ENCODE data around the gene IGSF9B. TPM values are rescaled to one million over a fixed set of nuclear protein-coding genes. Genes with fewer than 3 reads are reported as not detected.
A peak's percentile ranks its signal among the peaks of the same experiment; 100 is the strongest.

IGSF9B gene
- total RNA-seq, 1 donor from 2014 or later, result 8.4 TPM

GRCh38 chr11:133930053-133930766, 26.6 kb downstream of the IGSF9B start:
- no peak overlapping the region for H3K27ac Mint-ChIP-seq (ENCODE audit: unreplicated experiment)
- peaks cover 2% of the 10 kb centered on the region for H3K36me3 Mint-ChIP-seq (ENCODE audit: low read depth)
- DNase-seq (ENCODE audit: low spot score), result no peak
- no peak for TF ChIP-seq CTCF (IDR thresholded peaks at IDR 0.05)
- peaks cover 7% of the 10 kb centered on the region for H3K4me1 Mint-ChIP-seq (ENCODE audit: low read depth)
- H3K27me3 Mint-ChIP-seq (ENCODE audit: low read depth), result no peaks in the 10 kb centered on the region
- no peaks in the 10 kb centered on the region for H3K9me3 Mint-ChIP-seq (ENCODE audit: low read depth)
- no peak overlapping the region for H3K4me3 Mint-ChIP-seq (ENCODE audit: unreplicated experiment)

GRCh38 chr11:133929401-133930052, 27.2 kb downstream of the IGSF9B start:
- no peak overlapping the region for H3K4me3 Mint-ChIP-seq (ENCODE audit: unreplicated experiment)
- no peak for DNase-seq (ENCODE audit: low spot score)

GRCh38 chr11:133928628-133929059, 28.1 kb downstream of the IGSF9B start:
- Mint-ChIP-seq H3K36me3 (ENCODE audit: low read depth) (peaks cover 3% of the 10 kb centered on the region), H3K9me3 (ENCODE audit: low read depth) (no peaks in the 10 kb centered on the region), H3K27ac (ENCODE audit: unreplicated experiment) (no peak overlapping the region), H3K4me3 (ENCODE audit: unreplicated experiment) (no peak overlapping the region), H3K4me1 (ENCODE audit: low read depth) (peaks cover 3% of the 10 kb centered on the region), H3K27me3 (ENCODE audit: low read depth) (no peaks in the 10 kb centered on the region)
- DNase-seq (ENCODE audit: low spot score), result no peak
- TF ChIP-seq CTCF (IDR thresholded peaks at IDR 0.05), result no peak

More at GRCh38 chr11:133929401-133930052, 27.2 kb downstream of the IGSF9B start:
- no peaks in the 10 kb centered on the region for H3K9me3 Mint-ChIP-seq (ENCODE audit: low read depth)
- H3K4me1 Mint-ChIP-seq (ENCODE audit: low read depth), result peaks cover 3% of the 10 kb centered on the region
- no peaks in the 10 kb centered on the region for H3K27me3 Mint-ChIP-seq (ENCODE audit: low read depth)
- H3K36me3 Mint-ChIP-seq (ENCODE audit: low read depth), result no peaks in the 10 kb centered on the region
- H3K27ac Mint-ChIP-seq (ENCODE audit: unreplicated experiment), result no peak overlapping the region
- TF ChIP-seq CTCF (IDR thresholded peaks at IDR 0.05), result no peak

GRCh38 chr11:133927690-133928627, 28.8 kb downstream of the IGSF9B start:
- no peak overlapping the region for H3K27ac Mint-ChIP-seq (ENCODE audit: unreplicated experiment)
- peak; percentile 85 for TF ChIP-seq CTCF (IDR thresholded peaks at IDR 0.05)
- H3K4me3 Mint-ChIP-seq (ENCODE audit: unreplicated experiment), result no peak overlapping the region
- H3K9me3 Mint-ChIP-seq (ENCODE audit: low read depth), result no peaks in the 10 kb centered on the region
- peaks cover 3% of the 10 kb centered on the region for H3K4me1 Mint-ChIP-seq (ENCODE audit: low read depth)
- DNase-seq (ENCODE audit: low spot score), result no peak
- H3K36me3 Mint-ChIP-seq (ENCODE audit: low read depth), result peaks cover 3% of the 10 kb centered on the region
- no peaks in the 10 kb centered on the region for H3K27me3 Mint-ChIP-seq (ENCODE audit: low read depth)

Data from chondrocyte (in vitro differentiated cells).